GM18873 (cell line): ENCODE measurements around the gene GADL1.

Experiments used
- ATAC-seq: cut with Tn5 transposase; IDR thresholded peaks from one replicate; pipeline ENCODE4 v1.9.1; 2021; ENCODE audit warnings: mild to moderate bottlenecking, moderate library complexity, moderate number of reproducible peaks; ENCODE audit not compliant: unreplicated experiment, low FRiP score

The GADL1 gene, protein sequence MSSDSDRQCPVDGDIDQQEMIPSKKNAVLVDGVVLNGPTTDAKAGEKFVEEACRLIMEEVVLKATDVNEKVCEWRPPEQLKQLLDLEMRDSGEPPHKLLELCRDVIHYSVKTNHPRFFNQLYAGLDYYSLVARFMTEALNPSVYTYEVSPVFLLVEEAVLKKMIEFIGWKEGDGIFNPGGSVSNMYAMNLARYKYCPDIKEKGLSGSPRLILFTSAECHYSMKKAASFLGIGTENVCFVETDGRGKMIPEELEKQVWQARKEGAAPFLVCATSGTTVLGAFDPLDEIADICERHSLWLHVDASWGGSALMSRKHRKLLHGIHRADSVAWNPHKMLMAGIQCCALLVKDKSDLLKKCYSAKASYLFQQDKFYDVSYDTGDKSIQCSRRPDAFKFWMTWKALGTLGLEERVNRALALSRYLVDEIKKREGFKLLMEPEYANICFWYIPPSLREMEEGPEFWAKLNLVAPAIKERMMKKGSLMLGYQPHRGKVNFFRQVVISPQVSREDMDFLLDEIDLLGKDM

DNA sequence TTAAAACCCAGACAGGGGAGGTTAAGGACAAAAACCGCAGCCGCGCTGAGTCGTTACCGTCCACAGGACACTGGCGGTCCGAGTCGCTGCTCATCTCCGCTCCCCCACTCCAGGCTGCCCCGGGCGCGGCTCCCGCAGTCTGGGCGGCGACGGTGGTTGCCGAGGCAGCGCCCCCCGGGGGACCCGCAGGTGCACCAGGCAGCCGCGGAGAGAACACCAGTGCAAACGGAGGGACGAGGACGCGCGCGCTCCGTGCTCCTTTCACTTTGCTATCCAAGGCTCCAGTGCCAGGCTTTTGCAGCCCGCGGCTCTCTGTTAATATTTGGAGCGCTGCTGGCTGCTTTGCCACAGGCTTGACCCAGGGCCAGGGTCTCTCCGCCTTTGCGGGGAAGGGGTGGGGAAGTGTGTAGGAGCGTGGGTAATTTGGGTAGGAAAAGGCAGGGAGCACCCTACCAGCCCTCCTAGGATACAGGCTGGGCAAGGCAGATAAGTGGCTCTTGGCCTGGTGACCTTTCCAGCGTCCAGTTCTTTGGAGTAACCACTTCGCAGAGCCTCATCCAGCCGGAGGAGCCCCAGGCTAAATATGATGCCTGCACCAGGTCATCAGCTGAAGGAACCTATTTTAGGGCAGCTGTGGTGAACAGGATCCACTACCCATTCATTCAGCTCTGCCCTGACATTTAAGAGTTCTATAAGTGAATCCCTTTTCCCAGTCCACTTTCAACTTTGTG, at the start of gene GADL1:
Gene GADL1 (minus strand): TSS at position 141 of the 731 bp plus-strand sequence. CDS start 47 bp downstream, at position 94.
- ATAC-seq: no peak

DNA sequence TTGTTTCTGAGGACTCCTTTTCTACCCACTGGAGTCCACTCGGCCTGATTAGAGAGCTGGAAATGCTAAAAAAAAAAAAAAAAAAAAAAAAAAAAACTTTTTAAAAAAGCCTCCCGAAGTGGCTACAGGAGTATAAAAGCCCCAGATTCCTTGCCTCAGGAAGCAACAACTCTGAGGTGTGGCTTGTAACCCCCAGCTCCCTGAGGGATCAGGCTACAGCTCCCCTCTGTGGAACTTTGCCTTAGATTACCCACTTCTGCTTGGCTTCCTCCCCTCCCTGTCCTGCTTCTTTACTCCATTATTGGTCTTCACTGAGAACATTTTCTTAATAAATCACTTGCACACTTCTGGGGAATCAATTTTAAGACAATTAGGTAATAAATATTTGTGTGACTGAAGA, 49.7 kb upstream of the GADL1 start:
- ATAC-seq: no peak

DNA sequence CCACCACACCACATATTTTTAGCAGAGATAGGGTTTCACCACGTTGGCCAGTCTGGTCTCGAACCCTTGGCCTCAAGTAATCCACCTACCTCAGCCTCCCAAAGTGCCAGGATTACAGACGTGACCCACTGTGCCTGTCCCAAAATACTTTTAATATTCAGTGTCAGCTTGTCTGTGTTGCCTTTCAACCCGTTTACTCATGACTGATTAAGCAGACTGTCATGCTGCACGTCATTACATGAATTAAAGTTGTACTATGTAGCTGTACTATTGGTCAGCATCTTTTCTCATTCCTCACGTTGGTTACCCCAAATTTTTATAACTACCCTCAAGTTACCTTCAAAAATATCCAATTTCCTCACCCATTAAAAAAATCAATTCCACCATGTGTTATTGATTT, 48.7 kb upstream of the GADL1 start:
- ATAC-seq: no peak

DNA sequence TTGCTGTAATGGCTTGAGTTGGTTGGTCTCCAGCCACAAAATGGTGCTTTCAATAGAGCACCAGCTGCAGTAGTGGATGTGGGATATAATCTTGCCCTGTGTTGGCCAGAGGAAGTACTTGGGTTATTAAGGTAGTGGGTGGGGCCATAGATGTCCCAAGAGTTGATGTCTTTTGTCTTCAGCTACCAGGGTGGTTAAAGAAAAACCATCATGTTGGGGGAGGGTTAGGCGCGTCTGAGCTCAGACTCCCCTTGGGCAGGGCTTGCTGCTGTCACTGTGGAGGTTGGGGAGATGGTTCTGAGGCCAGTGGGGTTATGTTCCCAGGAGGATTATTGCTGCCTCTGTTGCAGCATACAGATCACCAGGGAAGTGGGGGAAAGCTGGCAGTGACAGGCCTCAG, 46.9 kb upstream of the GADL1 start:
- ATAC-seq: no peak

DNA sequence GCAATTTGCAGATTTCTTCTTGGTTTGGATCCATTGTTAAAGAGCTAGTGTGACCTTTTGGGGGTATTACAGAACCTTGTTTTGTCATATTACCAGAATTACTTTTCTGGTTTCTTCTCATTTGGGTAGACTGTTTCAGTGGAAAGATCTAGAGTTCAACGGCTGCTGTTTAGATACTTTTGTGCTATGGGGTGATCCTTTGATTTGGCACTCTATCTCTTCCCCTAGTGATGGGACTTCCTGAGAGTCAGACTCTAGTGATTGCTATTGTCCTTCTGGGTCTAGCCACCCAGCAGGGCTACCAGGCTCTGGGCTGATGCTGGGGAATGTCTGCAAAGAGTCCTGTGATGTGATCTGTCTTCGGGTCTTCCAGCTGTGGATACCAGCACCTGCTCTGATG, 46.3 kb upstream of the GADL1 start:
- no peak for ATAC-seq

DNA sequence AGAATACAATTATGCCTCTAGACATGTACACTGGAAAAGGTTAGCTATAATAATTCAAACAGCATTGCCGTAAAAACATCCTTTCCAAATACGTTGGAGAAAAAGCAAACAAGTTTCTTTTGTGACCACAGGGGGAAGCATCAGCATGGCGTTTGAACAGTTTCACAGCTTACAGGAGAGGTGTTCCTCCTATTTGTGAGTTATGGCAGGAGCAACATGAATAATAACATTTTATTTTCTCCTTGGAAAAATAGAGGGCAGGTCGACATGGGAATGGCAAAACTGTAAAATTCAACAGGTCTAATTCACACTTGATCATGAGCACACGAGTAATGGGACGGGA, 39.7 kb upstream of the GADL1 start:
- ATAC-seq: no peak

DNA sequence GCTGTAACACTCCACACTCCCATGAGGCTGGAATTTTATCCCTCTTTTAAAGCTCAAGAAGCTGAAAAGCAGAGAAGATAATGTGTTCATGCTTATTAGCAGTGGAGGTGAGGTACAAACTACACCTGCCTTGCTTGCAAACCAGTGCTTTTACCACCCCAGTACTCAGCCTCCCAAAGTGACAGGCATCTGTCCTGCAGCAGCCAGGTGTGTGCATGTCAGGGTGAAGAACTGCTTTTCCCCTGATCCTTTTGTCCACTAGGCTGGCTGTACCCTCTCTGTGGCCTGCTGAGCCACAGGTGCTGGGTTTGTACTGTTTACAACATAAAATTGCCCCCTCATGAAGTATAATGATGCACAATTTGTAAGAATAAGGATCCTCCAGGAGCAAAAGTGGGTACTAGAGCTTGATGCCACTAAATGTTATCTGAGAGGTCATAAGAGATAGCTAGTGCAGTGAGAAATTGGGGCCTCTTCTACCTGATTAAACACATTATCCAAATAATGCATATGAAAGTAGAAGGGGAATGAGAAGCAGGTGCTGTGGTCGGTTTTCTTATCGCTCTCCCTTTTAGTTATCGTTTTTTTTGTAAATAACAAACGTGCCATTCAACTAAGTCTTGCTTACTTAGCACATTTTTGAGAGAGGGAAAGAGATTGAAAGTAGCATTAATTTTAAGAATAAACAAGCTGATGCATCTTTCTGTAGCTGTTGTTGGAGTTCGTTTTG, 39.2 kb upstream of the GADL1 start:
- ATAC-seq: no peak

DNA sequence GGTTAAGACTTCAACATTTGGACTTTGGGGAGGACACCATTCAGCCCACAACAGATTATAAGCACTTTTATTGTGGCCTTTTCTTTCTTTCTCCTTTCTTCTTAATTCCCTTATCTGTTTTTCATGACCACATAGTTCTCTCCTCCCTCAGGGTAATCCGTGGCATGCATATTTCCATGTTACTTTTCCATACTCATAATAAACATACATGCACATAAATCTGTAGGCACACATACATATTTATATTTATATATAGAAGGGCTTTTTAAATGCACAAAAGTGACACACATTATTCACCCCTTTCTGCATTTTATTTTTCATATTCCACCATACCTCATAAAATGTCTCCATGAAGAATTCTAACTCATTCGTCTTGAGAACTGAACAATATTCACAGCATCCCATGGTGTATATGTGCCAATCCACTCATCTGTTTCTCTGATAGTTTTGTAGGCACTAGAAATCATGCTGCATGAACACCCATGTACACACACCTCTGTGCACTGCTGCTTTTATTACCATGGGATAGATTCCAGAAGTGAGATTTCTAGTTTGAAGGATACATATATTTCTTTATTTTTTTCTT, 38.1 kb upstream of the GADL1 start:
- no peak for ATAC-seq

DNA sequence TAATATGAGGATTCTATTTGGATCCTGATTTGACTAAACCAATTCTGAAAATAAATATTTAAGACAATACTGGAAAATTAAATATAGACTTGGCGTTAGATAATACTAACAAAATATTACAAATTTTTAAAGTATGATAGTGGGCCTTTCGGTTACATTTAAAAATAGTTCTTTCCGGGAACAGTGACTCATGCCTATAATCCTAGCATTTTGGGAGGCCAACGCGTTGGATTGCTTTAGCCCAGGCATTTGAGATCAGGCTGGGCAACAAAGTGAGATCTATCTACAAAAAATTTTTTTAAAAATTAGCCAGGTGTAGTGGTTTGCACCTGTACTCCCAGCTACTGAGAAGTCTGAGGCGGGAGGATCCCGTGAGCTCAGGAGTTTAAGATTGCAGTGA, 30.3 kb upstream of the GADL1 start:
- ATAC-seq: no peak

DNA sequence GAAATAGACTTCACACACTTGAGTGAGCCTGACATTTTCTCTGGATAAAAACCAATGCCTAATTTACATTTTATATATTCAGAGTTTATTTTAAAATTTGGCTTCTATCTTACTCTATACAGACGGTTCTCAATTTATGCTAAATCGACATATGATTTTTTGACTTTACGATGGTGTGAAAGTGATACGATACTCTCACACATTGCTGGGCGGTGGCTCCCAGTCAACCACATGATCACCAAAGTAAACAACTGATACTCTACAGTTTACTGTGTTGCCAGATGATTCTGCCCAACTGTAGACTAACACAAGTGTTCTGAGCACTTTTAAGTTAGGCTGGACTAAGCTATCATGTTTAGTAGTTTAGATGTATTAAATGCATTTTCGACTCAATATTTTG, 25.1 kb upstream of the GADL1 start:
- ATAC-seq: no peak

DNA sequence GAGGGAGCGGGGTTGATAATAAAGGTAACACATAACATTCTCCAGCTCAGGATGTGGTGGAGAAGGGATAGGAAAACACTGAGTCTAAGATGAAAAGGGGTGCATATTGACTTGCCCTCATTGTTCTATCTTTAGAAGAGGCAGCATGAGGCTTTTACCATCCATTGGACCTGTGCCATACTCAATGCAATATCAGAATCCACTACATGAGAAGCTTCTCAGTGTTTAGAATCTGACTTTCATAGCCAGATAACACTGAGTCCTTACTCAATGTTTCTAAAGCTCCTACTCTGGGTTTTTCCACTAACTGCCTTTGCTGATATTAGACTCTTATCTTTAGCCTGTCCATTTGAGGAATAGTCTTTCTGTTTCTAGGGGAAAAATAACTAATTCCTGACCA, 24.3 kb upstream of the GADL1 start:
- no peak for ATAC-seq

DNA sequence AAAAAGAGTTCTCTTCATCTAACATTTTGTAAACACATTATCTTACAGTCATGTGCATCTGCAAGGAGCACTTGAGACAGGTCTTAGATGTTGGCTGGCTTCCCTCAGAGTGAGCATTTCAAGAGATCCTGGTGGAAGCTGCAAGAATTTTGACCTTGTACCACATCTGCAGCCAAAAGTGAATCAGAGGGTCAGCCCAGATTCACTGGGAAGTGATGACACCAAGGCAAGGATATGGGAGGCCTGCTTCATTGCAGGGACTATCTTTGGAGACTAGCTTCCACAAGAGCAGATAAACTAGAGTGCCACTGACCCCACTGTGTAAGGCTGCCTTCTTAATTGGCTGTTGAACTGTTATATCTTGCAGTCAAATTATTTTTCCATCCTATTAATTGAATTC, 21.3 kb upstream of the GADL1 start:
- ATAC-seq: no peak

DNA sequence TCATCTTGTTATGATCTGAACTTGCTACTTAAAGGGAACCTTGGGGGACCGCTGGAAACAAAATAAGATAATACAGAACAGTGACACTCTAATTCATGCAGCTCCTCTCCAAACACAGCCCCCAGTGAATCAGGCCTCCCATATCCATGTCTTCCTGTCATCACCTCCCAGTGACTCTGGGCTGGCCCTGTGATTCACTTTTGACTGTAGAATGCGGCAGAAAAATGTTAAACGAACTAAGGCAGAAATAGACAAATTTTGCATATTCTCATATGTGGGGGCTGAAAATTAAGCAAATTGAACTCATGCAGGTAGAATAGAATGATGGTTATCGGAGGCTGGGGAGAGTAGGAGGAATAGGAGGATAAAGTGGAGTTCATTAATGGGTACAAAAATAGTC, 20.2 kb upstream of the GADL1 start:
- no peak for ATAC-seq

DNA sequence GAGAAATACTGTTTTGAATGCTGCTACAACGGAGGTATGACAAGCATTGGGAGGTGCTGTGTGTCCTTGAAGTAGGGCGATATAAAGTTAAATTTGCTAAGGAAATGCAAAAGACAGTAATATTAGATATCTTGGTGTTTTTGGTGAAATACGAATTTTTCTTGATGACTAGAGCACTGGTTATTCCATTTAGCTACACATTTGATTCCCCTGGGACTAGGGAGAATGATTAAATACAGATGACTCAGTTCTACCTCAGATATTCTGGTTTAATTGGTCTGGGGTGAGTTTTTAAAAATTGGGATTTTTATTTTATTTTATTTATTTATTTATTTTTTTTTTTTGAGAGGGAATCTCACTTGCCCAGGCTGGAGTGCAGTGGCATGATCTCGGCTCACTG, 18.7 kb upstream of the GADL1 start:
- no peak for ATAC-seq

DNA sequence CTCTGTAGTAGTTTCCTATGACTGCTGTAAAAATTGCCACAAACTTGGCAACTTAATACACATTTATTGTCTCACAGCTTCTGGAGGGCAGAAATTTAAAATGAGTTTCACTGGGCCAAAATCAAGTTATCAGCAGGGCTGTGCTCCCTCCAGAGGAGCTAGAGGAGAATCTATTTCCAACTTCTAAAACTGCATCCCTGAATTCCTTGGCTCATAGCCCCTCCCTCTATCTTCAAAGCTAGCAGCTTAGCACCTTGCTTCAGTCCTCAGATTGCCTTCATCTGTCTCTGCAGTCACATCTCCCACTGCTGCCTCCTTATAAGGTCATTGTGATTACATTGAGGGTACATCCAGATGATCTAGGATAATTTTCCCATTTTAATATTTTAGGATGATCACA, 17.8 kb upstream of the GADL1 start:
- ATAC-seq: no peak

DNA sequence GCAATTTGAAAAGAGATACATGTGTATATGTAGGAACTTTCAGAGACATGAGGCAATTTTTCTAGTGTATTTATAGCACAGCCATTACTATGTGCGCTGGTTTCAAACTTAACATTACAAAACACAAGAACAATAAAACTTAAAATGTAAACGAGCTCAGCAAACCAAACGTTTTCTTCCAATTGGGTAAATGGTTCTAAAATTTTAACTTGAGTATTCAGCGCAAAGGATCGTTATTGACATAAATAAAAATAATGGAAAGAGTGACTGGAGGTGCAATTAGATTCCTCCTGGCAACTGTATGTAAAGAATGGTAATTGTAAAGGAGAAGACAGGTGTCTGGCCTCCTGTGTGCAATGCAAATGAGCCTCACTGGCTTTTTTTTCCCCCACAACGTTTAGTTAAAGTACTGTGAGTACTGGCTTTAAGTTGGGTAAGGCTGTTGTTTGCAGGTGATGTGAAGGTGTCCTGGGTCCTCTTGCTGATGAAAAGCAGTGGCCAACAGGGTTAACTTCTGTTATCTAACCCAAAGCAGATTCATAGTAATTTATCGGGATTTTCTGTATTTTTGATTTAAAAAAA, 14.1 kb upstream of the GADL1 start:
- no peak for ATAC-seq

DNA sequence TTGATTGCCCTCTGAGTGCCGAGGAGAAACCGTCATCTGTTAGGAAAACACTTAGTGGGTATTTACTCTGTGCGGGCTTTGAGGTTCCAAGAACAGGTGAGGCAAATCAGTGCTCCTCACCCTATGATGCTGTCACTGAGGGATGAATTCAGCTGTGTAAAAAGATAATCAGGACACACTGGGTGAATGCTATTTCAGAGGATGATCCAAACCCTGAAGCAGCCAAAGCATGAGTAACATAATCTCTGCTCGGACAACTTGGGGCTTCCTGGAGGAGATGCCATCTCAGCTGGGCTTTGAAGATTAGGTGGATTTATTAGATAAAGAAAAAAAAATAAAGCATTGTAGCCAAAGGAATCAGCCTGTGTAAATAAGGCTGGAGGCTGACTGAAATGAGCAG, 10.5 kb upstream of the GADL1 start:
- no peak for ATAC-seq

DNA sequence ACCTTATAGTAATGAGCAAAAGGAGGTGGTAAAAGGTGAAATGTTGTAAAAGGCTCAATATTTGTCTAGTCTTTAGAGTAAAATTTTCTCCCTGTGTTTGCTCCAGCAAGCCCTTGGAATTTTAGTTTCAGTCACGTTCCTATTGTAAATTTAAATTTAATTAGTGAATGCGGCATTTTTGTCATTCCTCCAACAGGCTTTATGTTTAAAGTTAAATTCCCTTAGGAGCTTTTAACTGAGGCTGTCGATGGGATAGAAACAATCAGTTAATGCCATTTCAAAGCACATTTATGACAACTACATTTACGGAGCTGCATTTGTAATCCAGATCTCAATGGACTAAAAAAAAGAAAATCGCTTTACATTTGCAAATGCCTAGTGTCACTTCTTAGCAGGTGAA, 868 bp upstream of the GADL1 start:
- no peak for ATAC-seq

DNA sequence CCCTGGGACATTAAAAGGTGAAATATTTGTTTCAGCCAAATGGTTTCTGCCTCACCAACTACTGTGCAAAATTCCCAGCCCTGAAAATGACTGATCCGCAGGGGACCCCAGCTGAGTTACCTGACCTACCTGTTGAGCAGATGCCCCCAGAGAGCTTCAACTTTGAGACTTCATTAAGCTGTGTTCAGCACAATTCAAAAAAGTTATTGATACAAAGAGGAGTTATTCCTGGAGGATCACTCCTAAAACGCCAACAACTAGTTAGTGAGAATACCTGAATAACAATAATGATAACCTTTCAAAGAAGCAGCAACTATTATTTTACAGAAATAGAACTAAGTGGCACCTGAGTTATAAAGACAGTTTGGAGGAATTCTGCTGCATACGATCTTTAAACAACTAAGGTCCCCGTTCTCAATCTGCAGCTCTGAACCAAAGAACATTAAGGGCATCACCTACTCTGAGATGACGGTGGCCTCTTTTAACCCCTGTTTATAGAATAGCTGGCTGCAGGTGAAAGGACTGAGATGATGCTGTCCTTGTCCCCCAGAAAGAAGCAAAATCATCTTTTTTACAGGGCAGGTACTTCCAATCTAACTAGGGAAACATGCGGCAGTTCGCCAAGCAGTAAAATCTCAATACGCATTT, 659 bp downstream of the GADL1 start:
- ATAC-seq: no peak

DNA sequence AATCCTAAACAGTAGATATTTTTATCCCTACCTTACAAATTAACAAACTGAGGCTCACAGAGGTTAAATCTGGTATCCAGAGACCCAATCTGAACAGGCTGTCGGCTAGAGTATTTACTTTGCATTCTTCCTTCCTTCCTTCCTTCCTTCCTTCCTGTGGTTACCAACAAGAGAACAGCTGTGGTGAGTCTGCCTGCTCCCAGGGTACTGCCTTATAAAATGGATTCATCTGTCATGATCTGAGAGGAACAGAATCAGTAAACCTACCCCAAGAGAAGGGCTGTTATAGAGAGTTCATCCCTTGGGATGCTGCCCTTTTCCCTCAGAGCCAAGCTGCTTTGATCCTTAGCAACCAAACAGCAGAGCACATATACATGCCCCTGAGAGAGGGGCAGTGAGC, 3.6 kb downstream of the GADL1 start:
- no peak for ATAC-seq
